ENCODE data around the gene NCOA1.

The NCOA1 gene

DNA sequence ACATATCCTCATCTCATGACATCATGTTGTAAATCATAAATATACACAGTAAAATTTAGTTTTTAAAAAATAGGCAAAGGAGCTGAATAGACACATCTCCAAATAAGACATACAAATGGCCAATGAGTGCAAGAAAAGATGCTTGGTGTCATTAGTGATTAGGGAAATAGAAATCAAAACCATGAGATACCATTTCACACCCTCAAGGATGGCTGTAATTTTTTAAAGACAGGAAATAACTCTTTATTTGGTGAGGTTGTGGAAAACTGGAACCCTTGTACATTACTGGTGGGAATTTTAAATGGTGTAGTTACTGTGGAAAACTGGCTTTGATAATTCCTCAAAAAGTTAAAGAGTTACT lies 160.6 kb downstream of the NCOA1 start:
- no peak for TF ChIP-seq OSR1 (CRISPR knock-in tag; IDR thresholded peaks at IDR 0.05)
- no peak for TF ChIP-seq BACH2 (CRISPR knock-in tag; IDR thresholded peaks at IDR 0.05; ENCODE audit: borderline replicate concordance)
- TF ChIP-seq ISL1 (CRISPR knock-in tag; IDR thresholded peaks at IDR 0.05) = no peak
- TF ChIP-seq, protein P1, sequence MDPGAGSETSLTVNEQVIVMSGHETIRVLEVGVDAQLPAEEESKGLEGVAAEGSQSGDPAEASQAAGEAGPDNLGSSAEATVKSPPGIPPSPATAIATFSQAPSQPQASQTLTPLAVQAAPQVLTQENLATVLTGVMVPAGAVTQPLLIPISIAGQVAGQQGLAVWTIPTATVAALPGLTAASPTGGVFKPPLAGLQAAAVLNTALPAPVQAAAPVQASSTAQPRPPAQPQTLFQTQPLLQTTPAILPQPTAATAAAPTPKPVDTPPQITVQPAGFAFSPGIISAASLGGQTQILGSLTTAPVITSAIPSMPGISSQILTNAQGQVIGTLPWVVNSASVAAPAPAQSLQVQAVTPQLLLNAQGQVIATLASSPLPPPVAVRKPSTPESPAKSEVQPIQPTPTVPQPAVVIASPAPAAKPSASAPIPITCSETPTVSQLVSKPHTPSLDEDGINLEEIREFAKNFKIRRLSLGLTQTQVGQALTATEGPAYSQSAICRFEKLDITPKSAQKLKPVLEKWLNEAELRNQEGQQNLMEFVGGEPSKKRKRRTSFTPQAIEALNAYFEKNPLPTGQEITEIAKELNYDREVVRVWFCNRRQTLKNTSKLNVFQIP (CRISPR knock-in tag; IDR thresholded peaks at IDR 0.05; ENCODE audit: borderline replicate concordance, low read depth) = no peak
- TF ChIP-seq ZFP30 (CRISPR knock-in tag; IDR thresholded peaks at IDR 0.05) = no peak
- no peak for TF ChIP-seq ZNF70 (CRISPR knock-in tag; IDR thresholded peaks at IDR 0.05)
- no peak for TF ChIP-seq GLIS3 (CRISPR knock-in tag; IDR thresholded peaks at IDR 0.05)
- ATAC-seq = no peak

DNA sequence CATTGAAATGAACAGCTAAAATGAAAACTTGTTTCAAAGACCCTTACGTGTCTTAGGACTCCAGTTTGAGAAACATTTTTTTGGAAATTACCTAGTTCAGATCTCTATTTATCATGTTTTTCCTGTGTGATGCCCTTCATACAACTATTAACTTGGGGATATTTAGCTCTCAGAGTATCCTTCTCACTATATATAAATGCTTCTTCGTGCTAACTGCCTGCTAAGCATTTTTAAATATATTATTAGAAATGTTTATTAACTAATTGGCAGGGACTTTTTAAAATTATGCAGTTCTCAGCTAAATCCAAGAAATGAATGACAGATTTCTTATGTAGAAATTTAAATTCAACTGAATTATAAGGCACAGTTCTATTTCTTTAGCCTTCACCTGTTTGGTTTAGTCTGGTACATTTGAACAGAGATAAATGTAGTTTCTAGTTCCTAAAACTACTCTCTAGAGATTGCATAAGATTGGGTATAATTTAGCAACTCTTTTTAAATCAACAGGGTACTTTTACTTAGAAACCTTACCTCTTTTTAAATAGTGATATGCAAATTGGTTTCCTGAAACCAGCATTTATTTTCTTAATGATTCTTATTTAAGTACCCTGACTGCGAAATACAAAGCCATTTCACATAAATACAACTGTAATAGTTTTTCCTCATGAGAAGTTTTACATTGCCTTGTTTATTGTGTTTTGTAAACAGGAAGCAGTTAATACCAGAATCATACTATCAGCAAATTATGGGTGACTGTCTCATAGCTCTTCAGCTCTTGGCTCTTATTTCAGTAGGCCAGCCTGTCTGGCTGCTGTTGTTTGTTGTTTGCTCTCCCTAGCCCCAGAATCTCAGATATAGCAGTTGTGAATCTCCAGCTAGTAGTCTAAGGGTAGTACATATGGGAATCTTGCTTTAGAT lies 161.5 kb downstream of the NCOA1 start:
- TF ChIP-seq TOX (CRISPR knock-in tag; IDR thresholded peaks at IDR 0.05; ENCODE audit: borderline replicate concordance) (no peak), ZNF565 (CRISPR knock-in tag; conservative IDR thresholded peaks at IDR 0.05; ENCODE audit: low read depth) (no peak)
- no peak for ATAC-seq

DNA sequence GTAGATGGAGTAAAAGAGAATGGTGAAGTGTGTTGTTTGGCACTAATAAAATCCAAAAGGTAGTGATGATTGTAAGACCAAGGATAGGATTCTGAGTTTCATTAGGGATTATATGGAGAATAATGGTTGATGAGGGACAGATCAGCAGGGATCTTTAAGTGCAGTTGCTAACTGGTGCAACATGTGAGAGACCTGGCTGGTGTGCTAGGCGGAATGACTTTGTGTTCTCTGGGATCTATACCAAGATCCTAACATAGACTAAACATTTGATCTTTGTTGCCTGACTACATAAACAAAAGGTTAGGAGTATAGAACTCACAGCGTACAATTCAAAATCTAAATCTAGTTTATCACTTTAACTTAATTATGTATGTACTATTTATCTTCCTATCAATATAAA lies 166.8 kb downstream of the NCOA1 start:
- no peak for ATAC-seq
- TF ChIP-seq ZFP3 (CRISPR knock-in tag; IDR thresholded peaks at IDR 0.05) = no peak
- TF ChIP-seq, protein P2, sequence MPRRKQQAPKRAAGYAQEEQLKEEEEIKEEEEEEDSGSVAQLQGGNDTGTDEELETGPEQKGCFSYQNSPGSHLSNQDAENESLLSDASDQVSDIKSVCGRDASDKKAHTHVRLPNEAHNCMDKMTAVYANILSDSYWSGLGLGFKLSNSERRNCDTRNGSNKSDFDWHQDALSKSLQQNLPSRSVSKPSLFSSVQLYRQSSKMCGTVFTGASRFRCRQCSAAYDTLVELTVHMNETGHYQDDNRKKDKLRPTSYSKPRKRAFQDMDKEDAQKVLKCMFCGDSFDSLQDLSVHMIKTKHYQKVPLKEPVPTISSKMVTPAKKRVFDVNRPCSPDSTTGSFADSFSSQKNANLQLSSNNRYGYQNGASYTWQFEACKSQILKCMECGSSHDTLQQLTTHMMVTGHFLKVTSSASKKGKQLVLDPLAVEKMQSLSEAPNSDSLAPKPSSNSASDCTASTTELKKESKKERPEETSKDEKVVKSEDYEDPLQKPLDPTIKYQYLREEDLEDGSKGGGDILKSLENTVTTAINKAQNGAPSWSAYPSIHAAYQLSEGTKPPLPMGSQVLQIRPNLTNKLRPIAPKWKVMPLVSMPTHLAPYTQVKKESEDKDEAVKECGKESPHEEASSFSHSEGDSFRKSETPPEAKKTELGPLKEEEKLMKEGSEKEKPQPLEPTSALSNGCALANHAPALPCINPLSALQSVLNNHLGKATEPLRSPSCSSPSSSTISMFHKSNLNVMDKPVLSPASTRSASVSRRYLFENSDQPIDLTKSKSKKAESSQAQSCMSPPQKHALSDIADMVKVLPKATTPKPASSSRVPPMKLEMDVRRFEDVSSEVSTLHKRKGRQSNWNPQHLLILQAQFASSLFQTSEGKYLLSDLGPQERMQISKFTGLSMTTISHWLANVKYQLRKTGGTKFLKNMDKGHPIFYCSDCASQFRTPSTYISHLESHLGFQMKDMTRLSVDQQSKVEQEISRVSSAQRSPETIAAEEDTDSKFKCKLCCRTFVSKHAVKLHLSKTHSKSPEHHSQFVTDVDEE (CRISPR knock-in tag; IDR thresholded peaks at IDR 0.05) = no peak
- no peak for TF ChIP-seq PPARA (CRISPR knock-in tag; IDR thresholded peaks at IDR 0.05; ENCODE audit: borderline replicate concordance)
- no peak for TF ChIP-seq GLIS3 (CRISPR knock-in tag; IDR thresholded peaks at IDR 0.05)
- TF ChIP-seq ESRRG (CRISPR knock-in tag; IDR thresholded peaks at IDR 0.05) = no peak
- TF ChIP-seq SNAI2 (CRISPR knock-in tag; IDR thresholded peaks at IDR 0.05) = no peak
- TF ChIP-seq ZC3H10 (CRISPR knock-in tag; IDR thresholded peaks at IDR 0.05) = no peak
- TF ChIP-seq TOX (CRISPR knock-in tag; IDR thresholded peaks at IDR 0.05; ENCODE audit: borderline replicate concordance) = no peak

DNA sequence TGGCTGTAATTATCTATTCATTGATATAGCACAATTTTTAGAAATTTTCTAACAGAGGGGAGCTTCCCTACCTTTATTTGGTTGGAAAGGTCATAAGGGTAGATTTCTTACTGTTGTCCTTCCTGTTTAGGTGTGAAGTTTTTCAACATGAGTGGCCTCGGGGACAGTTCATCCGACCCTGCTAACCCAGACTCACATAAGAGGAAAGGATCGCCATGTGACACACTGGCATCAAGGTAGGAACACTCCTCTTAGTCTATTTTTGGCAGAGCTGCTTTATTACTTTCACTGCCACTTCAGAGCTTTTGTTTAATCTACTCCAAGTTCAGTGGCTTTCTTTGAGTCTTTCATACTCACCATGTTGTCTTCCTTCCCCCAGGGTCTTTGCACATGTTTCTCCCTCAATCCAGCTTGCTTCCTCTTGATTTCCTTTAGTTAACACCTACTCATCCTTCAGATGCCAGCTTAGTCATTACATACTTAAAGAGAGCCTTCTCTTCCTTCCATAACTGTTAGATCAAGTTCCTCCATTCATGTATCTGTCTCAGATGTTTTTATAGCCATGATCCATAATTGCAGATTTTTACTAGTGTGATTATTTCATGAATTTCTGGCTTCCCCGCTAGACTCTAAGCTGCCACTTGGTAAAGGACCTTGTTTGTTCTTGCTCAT lies 167.6 kb downstream of the NCOA1 start:
- ATAC-seq = no peak
- TF ChIP-seq GLIS3 (CRISPR knock-in tag; IDR thresholded peaks at IDR 0.05) = no peak
- no peak for TF ChIP-seq ZFP30 (CRISPR knock-in tag; IDR thresholded peaks at IDR 0.05)
- TF ChIP-seq, protein P2 (CRISPR knock-in tag; IDR thresholded peaks at IDR 0.05) = no peak
- no peak for TF ChIP-seq ZFP3 (CRISPR knock-in tag; IDR thresholded peaks at IDR 0.05)
- TF ChIP-seq ZNF565 (CRISPR knock-in tag; conservative IDR thresholded peaks at IDR 0.05; ENCODE audit: low read depth) = no peak
- TF ChIP-seq, protein P1 (CRISPR knock-in tag; IDR thresholded peaks at IDR 0.05; ENCODE audit: borderline replicate concordance, low read depth) = no peak
- TF ChIP-seq RARB (CRISPR knock-in tag; IDR thresholded peaks at IDR 0.05) = no peak
- TF ChIP-seq SNAI2 (CRISPR knock-in tag; IDR thresholded peaks at IDR 0.05) = no peak
- TF ChIP-seq, protein P3, sequence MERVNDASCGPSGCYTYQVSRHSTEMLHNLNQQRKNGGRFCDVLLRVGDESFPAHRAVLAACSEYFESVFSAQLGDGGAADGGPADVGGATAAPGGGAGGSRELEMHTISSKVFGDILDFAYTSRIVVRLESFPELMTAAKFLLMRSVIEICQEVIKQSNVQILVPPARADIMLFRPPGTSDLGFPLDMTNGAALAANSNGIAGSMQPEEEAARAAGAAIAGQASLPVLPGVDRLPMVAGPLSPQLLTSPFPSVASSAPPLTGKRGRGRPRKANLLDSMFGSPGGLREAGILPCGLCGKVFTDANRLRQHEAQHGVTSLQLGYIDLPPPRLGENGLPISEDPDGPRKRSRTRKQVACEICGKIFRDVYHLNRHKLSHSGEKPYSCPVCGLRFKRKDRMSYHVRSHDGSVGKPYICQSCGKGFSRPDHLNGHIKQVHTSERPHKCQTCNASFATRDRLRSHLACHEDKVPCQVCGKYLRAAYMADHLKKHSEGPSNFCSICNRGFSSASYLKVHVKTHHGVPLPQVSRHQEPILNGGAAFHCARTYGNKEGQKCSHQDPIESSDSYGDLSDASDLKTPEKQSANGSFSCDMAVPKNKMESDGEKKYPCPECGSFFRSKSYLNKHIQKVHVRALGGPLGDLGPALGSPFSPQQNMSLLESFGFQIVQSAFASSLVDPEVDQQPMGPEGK (CRISPR knock-in tag; IDR thresholded peaks at IDR 0.05; ENCODE audit: borderline replicate concordance) = no peak
- TF ChIP-seq ISL1 (CRISPR knock-in tag; IDR thresholded peaks at IDR 0.05) = no peak
- TF ChIP-seq BACH2 (CRISPR knock-in tag; IDR thresholded peaks at IDR 0.05; ENCODE audit: borderline replicate concordance) = no peak
- TF ChIP-seq, protein P4, sequence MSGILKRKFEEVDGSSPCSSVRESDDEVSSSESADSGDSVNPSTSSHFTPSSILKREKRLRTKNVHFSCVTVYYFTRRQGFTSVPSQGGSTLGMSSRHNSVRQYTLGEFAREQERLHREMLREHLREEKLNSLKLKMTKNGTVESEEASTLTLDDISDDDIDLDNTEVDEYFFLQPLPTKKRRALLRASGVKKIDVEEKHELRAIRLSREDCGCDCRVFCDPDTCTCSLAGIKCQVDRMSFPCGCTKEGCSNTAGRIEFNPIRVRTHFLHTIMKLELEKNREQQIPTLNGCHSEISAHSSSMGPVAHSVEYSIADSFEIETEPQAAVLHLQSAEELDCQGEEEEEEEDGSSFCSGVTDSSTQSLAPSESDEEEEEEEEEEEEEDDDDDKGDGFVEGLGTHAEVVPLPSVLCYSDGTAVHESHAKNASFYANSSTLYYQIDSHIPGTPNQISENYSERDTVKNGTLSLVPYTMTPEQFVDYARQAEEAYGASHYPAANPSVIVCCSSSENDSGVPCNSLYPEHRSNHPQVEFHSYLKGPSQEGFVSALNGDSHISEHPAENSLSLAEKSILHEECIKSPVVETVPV (CRISPR knock-in tag; IDR thresholded peaks at IDR 0.05) = no peak
- no peak for TF ChIP-seq OSR1 (CRISPR knock-in tag; IDR thresholded peaks at IDR 0.05)
- no peak for TF ChIP-seq TCF4 (CRISPR knock-in tag; IDR thresholded peaks at IDR 0.05; ENCODE audit: borderline replicate concordance)
- TF ChIP-seq ZC3H10 (CRISPR knock-in tag; IDR thresholded peaks at IDR 0.05) = no peak
- TF ChIP-seq ZNF8 (CRISPR knock-in tag; IDR thresholded peaks at IDR 0.05) = no peak
- no peak for TF ChIP-seq ESRRG (CRISPR knock-in tag; IDR thresholded peaks at IDR 0.05)
- TF ChIP-seq TOX (CRISPR knock-in tag; IDR thresholded peaks at IDR 0.05; ENCODE audit: borderline replicate concordance) = no peak
- TF ChIP-seq ZNF70 (CRISPR knock-in tag; IDR thresholded peaks at IDR 0.05) = no peak

Measured in SK-N-SH treated with all-trans-retinoic acid at 6 μM for 48 hours (cell line).